HG02852 (cell line): ENCODE results near the gene ATG9B.
"Not testable (repeated sequence)": the region's sequence is repeated elsewhere in the genome, so short reads cannot be mapped to it uniquely, and the experiment has no call there.

ENCODE experiments used
- ATAC-seq: cut with Tn5 transposase; IDR thresholded peaks from one replicate; pipeline ENCODE4 v1.9.1; 2021; ENCODE audit warnings: mild to moderate bottlenecking, moderate library complexity; ENCODE audit not compliant: unreplicated experiment

Gene ATG9B

DNA sequence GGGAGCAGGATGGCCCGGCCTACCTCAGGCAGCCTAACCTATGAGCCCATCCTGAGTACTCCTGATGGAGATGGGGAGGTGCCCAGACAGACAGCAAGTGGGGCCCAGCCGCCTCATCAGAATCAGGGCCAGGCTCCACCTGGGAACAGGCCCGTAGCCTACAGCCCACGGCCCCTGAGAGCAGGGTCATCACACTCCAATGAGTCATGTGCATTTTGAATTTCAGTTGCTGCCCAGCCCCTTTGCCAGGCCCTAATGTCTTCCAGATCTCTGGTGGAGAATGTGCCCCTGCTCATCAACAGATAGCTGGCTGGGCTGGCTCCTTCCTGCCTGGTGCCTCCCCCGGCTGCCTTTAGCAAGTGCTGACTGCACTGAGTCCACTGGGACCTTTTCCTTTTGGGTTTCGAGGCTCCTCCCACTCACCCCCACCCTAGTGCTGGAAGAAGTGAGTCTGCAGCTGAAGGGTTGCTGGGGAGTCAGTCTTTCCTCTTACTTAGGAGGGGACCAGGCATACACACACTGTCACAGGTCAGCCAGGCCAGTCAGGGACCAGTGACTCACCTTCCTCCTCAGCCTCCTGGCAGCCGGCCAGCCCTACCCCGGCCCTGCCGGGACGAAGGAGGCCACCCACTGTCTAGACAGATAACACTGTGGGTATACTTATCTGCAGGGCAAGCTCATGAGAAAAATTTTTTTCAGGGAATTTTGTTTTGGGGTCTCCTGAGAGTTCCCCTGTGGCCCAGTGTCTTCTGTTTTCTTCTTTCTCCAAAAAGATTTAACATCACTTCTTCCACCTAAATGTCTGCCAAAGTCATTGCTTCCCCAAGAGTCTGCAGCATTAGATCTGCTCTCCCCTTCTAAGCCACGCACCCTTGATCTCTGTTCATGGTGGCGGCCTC, 14.9 kb upstream of the ATG9B start:
- no peak for ATAC-seq

DNA sequence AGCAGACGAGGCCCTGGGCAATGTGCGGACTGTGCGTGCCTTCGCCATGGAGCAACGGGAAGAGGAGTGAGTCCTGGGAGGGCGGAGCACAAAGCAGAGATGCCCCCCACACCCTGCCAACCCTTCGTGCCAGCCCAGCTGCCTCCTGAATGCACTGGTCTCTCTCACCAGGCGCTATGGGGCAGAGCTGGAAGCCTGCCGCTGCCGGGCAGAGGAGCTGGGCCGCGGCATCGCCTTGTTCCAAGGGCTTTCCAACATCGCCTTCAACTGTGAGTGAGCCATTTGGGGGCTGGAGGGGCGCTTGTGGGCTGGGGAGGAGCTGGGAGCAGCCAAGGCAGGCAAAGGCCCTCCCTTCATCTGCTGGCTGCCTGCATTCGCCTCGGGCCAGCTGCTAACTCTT, 11.6 kb upstream of the ATG9B start:
- no peak for ATAC-seq

DNA sequence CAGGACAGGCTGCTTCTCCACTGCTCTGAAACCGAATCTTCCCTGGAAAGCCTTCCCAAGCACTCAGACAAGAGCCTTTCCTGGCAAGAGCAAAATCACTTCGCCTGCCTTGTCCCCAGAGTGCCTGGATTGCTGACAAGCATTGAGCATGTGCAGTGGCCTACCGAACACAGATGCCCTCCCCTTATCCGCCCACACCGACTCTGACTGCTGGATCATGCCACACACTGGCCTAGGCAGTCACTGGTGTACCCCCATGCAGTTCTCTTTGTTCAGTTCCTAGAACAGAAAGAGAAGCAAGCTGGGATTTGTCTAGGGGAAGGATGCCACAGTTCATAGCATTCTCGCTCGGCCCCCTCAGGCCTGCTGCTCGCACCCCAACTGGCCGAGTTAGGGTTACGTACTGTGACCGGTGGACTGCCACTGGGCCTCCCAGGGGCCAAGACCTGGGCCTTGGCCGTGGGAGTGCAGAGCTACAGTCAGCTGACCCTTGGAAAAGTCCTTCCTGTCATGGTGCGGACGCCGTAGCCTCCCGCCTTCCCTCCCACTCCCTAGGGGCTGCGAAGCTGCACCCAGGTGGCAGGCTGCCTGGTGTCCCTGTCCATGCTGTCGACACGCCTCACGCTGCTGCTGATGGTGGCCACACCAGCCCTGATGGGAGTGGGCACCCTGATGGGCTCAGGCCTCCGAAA, 10.9 kb upstream of the ATG9B start:
- ATAC-seq: no peak

DNA sequence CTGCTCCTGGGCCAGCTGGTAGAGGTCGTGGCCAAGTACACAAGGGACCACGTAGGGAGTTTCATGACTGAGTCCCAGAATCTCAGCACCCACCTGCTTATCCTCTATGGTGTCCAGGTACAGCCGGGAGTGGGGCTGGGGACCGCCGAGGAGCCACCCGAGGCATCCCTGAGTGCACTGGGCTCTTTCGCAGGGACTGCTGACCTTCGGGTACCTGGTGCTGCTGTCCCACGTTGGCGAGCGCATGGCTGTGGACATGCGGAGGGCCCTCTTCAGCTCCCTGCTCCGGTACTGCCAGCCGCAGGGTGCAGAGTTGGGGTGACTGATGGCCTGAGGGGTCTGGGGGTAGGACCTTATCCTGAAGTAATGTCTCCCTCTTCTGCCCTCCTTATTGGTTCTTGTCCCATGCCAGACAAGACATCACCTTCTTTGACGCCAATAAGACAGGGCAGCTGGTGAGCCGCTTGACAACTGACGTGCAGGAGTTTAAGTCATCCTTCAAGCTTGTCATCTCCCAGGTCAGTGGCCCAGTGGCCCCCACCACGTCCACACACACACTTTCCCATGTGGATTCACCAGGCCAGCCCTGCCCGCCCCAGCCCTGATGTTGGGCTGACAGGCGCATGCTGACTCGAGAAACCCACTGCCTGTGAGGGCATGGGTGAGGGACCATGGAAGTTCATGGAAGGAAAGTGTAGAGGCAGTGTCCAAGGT, 10.2 kb upstream of the ATG9B start:
- no peak for ATAC-seq

DNA sequence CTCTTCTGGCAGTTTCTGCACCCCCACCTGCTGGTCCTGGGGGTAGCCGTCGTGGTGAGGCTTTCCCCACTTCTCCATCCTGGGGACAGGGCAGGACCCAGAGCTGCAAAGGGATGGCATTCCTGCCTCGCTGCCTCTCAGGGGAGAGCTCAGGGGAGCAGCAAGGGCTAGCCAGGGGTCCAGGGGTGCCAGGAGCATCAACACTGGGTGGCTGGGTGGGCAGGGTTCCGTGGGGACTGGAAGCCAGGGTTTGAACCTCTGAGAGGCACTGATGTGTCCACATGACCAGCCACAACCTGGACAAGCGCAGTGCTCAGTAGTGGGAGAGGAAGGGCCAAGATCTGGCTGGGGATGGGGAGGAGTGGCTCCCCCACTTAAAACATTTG, 9.6 kb upstream of the ATG9B start:
- ATAC-seq: no peak

DNA sequence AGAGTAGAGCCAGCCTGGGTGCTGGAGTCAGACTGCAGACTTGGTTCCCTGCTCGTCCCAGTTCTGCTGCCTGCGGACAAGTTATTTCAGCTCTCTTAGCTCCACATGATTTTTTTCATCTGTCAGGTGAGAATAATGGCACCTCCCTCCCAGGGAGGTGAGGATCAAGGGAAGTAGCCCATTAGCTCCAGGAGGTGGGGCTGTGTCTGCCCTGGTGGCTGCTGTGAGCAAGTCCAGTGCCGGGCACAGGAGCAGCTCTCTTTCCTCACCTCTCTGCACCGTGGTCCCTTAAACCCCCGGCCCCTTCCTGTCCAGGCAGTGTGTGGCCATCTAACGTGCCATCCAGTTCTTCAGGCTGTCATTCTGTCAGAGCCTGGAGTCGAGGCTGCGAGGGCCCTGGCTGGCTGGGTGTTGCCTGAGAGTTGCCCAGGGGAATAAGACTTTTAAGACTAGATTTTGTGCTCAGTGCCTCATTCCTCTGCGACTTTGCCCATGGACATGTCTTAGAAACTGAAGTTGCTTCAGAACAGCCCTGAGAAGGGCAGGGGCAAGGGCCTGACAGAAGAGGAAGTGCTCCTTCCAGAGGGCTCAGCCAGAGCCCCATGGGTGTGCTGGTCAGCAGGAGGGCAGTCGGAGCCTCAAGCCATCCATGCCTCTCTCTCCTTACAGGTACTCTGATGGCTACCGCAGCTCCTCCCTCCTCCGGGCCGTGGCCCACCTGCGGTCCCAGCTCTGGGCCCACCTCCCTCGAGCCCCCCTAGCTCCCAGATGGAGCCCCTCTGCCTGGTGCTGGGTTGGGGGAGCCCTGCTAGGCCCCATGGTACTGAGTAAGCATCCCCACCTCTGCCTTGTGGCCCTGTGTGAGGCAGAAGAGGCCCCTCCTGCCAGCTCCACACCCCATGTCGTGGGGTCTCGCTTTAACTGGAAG, 8.9 kb upstream of the ATG9B start:
- no peak for ATAC-seq

DNA sequence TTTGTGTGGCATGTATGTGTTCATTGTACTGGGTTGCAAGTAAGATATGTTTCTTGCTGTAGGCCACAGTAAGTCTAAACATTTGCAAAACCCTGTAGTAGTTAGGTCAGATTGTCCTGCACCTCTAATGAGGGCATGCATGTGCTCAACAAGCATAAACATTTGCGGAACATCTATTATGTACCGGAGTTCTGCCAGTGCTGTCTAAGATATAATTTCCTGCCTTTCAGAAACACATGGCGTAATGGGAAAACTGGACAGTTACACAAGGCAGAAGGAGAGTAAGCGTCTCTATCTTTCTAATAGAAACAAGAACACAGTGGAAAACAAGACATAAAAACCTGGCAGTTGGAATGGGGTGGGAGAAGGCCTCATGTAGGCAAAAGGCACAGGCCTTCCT, 6.7 kb upstream of the ATG9B start:
- no peak for ATAC-seq

DNA sequence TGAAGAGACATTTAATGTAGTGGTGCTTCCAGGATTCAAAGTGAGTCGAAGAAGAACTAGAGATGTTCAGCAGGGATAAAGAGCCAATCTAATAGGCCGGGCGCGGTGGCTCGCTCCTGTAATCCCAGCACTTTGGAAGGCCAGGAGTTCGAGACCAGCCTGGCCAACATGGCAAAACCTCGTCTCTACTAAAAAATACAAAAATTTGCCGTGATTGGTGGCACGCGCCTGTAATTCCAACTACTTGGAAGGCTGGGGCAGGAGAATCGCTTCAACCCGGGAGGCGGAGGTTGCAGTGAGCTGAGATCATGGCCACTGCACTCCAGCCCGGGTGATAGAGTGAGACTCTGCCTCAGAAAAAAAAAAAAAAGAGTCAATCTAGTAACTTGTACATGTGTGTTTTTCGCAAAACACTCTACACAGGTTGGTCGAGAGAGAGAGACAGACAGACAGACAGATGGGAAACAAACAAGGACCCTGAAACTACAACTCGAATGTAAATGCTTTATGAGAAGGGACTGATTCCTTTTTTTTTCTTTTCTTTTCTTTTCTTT, 4.7 kb upstream of the ATG9B start:
- ATAC-seq: no peak

DNA sequence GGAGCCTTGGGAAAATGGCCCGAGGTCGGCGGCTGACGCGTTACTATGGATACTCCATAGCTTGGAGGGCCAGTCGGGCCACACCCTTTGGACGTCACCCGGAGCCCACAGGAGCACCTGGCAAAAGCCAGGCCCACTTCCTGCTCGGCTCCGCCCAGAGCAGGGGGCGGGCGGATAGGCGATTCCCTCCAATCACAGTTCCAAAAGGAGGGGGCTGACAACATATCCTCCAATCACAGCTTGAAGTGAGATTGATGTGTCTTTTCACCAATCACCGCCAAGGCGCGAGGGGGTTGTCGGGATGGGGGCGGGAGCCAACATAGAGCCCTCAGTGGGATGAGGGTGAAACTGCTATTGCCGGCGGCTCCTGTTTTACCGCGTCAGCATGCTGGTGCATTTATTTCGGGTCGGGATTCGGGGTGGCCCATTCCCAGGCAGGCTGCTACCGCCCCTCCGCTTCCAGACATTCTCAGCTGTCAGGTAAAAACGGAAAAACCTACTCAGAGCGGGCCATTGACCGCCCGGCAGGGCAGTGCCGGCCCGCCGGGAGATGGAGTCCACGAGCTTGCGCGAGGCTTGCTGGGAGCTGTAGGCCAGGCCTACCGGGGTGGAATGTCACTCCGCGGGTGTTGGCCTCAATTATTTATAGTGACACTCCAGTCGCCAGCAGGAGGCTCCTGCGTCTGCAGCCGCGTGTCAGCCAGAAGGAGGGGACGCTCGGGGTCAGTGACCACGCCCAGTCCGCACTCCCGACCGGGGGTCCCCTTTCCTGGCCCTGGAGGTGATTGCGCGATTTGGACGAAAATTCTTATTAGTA, 4.0 kb upstream of the ATG9B start, which contains the start of gene ABCB8:
ABCB8 (plus strand) TSS at position 320 of the 817 bp plus-strand sequence; CDS start at position 386, 66 bp downstream.
- peak; percentile 97 for ATAC-seq

DNA sequence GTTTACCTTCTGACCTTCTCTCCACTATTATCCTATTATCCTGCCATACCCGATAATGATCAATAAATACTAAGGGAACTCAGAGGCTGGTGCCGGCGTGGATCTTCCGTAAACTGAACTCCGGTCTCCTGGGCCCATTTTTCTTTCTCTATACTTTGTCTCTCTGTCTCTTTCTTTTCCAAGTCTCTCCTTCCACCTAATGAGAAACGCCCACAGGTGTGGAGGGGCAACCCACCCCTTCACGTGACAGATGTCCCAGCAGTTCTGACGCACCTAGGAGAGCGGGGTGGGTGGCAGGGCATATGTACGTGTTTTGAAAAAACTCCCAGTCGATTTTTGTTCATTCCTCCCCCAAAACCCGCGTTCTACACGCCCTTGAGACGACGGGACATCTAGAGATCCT, 3.4 kb upstream of the ATG9B start:
- not testable (repeated sequence) for ATAC-seq

DNA sequence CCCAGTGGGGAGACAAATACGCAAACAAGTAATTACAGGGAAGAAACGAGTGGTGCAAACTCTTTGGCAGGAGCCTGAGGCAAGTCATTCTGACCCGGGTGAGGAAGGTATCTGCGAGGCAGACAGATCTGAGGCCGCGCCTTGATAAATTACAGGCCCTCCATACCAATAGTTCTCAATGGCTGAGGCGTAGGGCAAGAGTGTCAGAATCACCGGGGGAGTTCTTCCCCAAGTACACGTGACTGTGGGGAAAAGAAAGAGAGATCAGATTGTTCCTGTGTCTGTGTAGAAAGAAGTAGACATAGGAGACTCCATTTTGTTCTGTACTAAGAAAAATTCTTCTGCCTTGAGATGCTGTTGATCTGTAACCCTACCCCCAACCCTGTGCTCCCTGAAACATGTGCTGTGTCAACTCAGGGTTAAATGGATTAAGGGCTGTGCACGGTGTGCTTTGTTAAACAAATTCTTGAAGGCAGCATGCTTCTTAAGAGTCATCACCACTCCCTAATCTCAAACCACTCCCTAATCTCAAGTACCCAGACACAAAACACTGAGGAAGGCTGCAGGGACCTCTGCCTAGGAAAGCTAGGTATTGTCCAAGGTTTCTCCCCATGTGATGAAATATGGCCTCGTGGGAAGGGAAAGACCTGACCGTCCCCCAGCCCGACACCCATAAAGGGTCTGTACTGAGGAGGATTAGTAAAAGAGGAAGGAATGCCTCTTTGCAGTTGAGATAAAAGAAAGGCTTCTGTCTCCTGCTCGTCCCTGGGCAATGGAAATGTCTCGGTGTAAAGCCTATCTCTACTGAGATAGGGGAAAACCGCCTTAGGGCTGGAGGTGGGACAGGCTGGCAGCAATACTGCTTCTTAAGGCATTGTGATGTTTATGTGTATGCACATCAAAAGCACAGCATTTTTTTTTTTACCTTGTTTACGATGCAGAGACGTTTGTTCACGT, 2.8 kb upstream of the ATG9B start:
- not testable (repeated sequence) for ATAC-seq

DNA sequence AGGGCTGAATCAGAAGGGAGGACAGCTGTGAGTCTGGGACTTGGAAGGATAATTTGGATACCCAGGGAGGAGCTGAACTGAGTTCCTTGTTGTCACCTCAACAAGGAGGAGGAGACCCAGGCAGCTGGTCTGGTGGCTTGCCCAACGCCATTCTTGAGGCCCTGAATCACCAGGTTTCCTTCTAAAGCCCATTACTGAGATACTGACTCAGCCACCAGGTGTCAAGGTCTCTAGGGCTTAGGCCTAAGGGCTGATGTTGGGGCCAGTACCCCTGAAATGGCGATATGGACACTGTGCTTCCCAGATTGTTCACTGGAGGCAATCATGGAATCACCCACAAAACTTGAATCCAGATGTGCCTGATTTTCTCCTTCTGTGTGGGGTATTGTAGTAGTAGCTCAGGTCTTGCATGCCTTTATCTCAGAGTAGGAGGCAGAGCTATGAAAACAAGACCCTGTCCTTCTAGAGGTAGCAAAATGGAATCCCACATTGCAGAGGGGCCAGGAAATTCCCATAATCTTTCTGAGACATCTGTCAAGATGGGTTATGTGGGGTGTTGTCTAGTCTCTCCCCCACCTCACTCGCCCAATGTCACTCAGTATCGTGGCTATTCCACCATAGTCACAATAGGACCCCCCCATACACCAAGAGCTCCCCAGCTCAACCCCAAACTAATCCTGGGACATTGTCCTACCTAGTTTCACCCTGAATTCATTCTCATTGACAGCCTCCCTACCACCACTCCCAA, 1.8 kb upstream of the ATG9B start:
- no peak for ATAC-seq

DNA sequence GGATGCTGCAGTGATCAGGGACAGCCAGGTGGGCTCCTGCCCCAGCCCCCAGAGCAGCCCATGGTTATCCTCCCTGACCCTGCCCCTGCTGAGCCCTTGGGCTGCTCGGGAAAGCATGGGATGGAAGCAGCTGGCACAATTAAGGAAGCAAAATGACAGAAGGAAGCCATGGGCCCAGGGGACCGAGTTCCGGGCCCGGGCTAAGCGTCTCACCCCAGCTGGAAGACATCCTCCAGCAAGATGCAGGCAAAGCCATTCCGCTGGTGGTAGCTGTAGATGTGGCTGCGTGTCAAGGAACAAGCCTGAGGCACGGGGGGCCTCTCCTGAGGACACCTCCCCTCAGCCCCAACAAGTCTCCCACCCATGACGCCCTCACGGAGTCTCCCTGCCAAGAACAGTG, 1.1 kb downstream of the ATG9B start:
- ATAC-seq: no peak

DNA sequence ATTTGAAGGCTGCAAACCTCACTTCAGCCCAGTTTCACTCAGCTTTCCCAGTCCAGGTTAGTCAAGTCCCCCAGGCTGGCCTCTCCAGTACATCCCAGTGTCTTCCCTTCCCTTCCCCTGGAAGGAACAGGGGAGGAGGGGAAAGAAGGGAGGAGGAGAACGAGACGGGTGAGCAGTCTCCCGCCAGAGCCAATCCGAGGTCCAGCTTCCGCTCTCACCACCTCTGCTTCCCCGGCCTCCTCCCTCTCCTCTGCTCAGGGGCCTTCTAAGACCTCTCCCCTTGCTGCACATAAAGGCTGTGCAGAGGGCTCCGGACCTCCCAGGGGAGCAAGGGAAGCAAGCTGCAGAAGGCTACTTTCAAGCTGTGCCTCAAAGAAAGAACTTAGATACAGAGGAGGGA, 4.1 kb downstream of the ATG9B start:
- ATAC-seq: no peak

DNA sequence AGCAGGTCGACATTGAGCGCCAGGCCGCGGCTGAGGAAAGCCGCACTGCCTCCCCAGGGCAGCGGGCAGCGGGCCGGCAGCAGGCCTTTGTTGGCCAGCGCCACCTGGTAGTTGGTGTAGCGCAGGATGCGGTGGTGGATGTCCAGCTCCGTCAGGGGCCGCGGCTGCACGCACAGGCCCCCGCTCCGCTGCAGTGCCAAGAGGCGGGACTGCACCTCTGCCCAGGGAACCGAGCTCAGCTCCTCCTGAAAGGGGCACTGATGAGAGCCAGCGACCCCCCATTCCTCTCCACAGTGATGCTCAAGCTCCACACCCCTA, 5.2 kb downstream of the ATG9B start:
- no peak for ATAC-seq

DNA sequence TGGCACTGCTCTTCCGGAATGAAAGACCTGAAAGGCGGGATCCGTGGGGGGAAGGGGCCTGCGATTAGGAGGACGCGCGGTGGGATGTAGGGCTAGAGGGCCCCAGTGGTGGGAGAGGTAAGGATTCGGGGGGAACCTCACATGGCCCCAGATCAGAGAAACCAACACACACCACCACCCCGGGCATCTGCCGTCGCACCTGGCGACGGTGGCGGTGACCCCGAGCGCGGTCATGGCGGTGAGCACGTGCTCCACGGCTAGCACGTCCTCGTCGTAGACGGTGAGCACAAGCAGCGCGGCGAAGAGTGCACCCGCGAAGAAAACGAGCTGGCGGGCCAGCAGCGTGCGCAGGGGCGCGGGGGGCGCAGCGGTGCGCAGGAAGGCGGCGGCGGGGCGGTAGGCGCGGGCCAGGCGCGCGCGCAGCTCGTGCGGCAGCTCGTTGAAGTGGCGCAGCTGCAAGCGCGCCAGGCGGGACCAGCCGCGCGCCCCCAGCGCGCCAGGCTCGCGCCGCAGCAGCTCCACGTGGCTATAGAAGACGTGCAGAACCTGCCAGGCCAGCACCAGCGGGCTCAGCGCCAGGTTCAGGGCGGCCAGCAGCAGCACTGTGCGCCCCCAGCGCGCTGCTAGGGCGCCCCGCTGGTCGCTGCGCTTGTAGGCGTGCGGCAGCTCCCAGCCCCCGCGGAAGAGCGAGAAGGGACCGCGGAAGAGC, 5.7 kb downstream of the ATG9B start:
- peak; percentile 10 for ATAC-seq

DNA sequence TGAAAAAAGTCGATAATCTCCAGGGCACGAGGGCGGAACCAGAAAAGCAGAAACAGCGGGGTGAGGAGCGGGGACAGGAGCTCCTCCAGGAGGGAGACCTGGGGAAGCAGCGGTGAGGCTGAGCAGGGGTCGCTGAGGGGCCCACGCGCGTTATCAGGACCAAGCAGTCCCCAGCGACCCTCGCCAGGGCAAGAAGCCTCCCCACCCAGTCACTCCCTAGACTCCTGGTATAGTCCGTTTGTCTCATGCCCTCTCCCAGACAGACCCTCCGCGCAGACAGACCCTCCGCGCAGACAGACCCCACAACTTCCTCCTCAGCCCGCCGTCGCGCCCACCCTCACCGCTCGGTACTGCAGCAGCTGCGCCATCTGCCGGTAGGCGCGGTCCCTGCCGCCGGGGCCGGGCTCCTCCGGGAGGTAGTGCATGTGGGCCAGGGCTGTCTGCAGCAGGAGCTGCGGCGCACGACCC, 6.3 kb downstream of the ATG9B start:
- ATAC-seq: peak; percentile 58
